ENCODE data around the gene FGGY.

FGGY gene

GRCh38 chr1:59316497-59317128, 19.7 kb downstream of the FGGY start:
- no peak for DNase-seq

- no peak for DNase-seq
Measured at GRCh38 chr1:59317343-59317742, 20.4 kb downstream of the FGGY start.

GRCh38 chr1:59317780-59318179, 20.9 kb downstream of the FGGY start:
- DNase-seq = no peak

- DNase-seq = no peak
Measured at GRCh38 chr1:59318271-59318860, 21.5 kb downstream of the FGGY start.

- DNase-seq = no peak
Measured at GRCh38 chr1:59322394-59322793, 25.5 kb downstream of the FGGY start.

GRCh38 chr1:59322814-59323213, 25.9 kb downstream of the FGGY start:
- DNase-seq = no peak

- DNase-seq = no peak
Measured at GRCh38 chr1:59323879-59324278, 27.0 kb downstream of the FGGY start.

- DNase-seq = no peak
Measured at GRCh38 chr1:59328353-59328752, 31.5 kb downstream of the FGGY start.

- no peak for DNase-seq
Measured at GRCh38 chr1:59329412-59330053, 32.6 kb downstream of the FGGY start.

GRCh38 chr1:59331686-59332620, 35.1 kb downstream of the FGGY start:
- DNase-seq = no peak

GRCh38 chr1:59332983-59333382, 36.1 kb downstream of the FGGY start:
- DNase-seq = no peak

GRCh38 chr1:59333626-59334277, 36.9 kb downstream of the FGGY start:
- DNase-seq = no peak

GRCh38 chr1:59340411-59341307, 43.8 kb downstream of the FGGY start:
- DNase-seq = no peak

- no peak for DNase-seq
Measured at GRCh38 chr1:59342801-59343575, 46.1 kb downstream of the FGGY start.

GRCh38 chr1:59343576-59343840, 46.6 kb downstream of the FGGY start:
- DNase-seq = no peak

GRCh38 chr1:59345221-59345620, 48.3 kb downstream of the FGGY start:
- DNase-seq = no peak

- DNase-seq = no peak
Measured at GRCh38 chr1:59346429-59346828, 49.5 kb downstream of the FGGY start.

- no peak for DNase-seq
Measured at GRCh38 chr1:59349101-59349500, 52.2 kb downstream of the FGGY start.

- no peak for DNase-seq
Measured at GRCh38 chr1:59350521-59350920, 53.6 kb downstream of the FGGY start.

GRCh38 chr1:59352065-59352464, 55.2 kb downstream of the FGGY start:
- no peak for DNase-seq

- no peak for DNase-seq
Measured at GRCh38 chr1:59353453-59353852, 56.6 kb downstream of the FGGY start.

All from DMS79 treated with DMSO at 0.1 percent for 48 hours (cell line).